Ramos (cell line): Measurements from ENCODE around the gene TRIM46.
"Not testable (repeated sequence)": the region's sequence is repeated elsewhere in the genome, so short reads cannot be mapped to it uniquely, and the experiment has no call there.

Experiments used
- in situ Hi-C: fragments of 300-500 bp; cut with MboI; formaldehyde crosslinking; loops from one replicate; pipeline ENCODE4 v1.14.3; 2022; ENCODE audit warnings: low sequenced_read_pairs; ENCODE audit not compliant: unreplicated experiment

TRIM46 gene

GRCh38 chr1:155200920-155201319 is 27.3 kb downstream of the TRIM46 start:
- in situ Hi-C loops = loop anchor here (10.0 kb wide), 1 partner anchor 394 kb away; no protein-coding TSS in a partner anchor

GRCh38 chr1:155202198-155202597 is 28.5 kb downstream of the TRIM46 start:
- in situ Hi-C loops = loop anchor here (10.0 kb wide), 1 partner anchor 393 kb away; no protein-coding TSS in a partner anchor

DNA sequence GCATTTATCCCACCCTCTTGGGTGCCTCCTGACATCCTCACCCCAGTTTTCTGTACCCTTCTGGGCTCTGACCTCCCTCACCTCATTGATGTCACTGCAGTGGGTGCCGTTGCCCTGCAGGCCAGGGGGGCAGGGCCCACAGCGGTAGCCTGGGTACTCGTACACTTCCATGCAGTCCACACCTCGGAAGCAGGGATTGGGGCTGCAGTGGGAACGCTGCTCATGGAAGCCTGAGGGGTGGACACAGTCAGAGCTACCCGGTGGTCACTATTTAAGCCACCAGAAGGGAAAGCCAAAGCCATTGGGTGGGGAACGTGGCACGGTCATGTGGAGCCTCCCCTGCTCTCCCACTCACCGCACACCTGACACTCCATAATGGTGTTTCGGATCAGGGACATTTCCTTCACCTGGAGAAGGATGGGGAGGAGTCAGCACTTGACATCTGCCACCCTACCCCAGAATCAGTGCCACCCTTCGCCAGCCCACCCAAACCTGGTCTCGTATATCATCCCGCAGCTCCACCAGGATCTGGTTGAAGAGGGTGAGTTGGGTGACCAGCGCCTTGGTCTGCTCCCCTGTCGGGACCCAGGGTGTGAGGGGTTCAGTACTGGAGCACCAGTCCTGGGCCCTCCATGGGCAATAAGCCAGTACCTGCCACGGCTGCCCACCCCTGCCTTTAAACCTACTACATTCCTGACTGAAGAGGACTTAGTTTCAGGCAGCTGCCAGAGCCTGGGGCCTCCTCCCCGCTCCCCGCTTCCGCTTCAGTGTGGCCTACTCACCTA is 29.3 kb downstream of the TRIM46 start:
- in situ Hi-C loops = loop anchor here (10.0 kb wide), 1 partner anchor 392 kb away; no protein-coding TSS in a partner anchor

GRCh38 chr1:155205035-155205434 is 31.4 kb downstream of the TRIM46 start:
- in situ Hi-C loops = loop anchor here (10.0 kb wide), 1 partner anchor 390 kb away; no protein-coding TSS in a partner anchor

DNA sequence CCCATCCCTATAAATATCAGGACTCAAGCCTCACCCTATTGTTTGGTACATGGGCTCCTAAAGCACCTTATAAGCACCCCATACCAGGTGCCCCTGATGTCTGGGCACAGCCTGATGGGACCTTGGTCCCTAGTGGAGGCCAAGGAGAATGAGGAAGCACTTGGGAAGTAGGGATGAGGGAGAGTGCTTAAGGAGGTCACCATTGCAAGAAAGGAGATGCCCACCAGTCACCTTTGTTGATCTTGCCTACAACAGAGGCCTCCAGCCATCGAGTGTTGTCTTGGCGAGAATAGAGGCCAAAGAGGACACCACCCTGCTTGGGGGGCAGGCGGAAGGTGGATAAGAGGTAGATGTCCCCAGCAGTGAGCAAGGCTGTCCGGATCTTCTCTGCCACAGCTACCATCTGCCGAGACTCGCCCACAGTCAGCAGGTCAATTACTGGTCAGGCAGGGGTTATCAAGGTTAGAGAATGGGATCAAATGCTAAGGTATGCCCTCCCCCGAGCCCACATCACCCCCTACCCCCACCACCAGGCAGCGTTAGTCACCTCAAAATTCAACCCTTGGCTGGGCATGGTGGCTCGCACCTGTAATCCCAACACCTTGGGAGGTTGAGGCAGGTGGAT is 32.4 kb downstream of the TRIM46 start:
- in situ Hi-C loops = loop anchor here (10.0 kb wide), 1 partner anchor 389 kb away; no protein-coding TSS in a partner anchor

DNA sequence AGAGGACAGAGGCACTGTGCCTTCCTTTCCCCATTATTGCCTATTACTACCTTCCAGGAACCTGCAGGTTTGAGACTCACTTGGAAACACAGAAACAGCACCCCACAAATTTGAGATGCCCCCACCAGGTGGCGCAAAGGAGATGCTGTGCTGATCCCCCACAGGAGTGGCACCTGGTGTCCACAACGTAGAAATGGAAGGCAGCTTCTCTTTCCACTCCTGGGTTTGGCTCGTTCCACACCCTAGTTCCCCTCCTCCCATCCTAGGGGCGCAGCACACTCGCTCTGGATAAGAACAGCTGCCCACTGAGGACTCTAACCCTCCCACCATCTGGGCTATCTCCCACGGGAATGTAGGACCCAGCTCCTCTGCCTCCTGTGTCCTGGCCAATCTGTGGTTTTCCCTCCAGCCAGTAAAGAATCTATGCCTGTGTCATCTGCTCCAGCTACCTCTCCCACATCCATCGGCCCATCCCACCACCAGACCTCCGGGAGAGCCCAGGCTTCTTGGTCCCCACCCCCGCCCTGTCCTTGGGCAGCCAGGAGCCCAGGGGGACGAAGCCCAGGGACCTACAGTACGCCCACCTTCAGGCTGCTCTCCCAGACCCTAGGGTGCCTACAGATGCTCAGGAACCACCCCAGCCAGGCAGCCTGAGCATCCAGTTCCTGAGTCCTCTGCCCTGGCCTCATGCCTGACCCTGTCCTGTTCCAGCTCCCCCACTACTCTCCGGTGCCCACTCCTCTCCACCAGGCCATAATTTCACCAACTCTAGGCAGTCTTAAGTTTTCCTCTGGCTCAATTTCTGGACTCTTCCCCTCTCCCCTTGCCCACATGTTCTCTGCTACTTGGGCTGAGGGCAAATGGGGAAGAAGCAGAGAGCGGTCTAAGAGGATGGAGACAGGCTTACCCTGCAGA is 33.5 kb downstream of the TRIM46 start:
- in situ Hi-C loops = loop anchor here (10.0 kb wide), 1 partner anchor 388 kb away; no protein-coding TSS in a partner anchor

DNA sequence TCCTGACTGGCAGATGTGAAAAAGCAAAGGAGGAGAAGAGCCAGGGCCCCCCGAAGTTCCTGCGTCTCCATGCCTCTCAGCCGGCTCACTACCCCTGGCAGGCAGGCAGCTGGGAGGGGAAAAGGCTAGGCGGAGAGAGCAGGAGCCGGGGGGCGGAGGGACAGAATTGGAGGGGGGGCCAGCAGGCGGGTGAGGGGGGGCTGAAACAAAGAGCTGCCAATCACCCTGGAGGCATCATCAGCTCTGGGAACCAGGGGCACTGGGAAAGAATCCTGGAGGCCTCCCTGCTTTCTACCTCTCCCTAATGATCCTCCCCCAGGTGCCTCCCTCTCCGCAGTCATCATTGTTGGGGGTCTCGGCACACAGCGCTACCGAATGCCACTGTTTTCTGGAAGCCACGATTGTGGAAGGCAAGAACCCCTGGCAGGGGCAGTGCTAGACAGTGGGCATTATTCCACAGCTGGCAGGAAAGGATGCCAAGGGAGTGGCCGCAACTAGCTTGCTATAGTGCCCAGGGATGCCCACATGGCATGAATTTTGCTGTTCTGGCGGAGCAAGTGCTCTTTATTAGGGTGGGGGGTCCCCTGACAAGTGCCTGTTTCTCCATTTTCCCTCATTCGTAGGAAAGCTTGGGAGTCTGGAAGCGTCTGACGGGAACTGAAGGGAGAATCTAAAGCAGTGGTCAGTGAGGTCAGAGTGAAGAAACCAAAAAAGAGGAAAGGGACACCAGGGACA is 34.3 kb downstream of the TRIM46 start, which contains the start of gene THBS3:
THBS3 (minus strand) TSS at position 92 of the 735 bp plus-strand sequence; CDS start at position 71, 21 bp downstream.
- in situ Hi-C loops = loop anchor here (10.0 kb wide), 1 partner anchor 387 kb away; no protein-coding TSS in a partner anchor

DNA sequence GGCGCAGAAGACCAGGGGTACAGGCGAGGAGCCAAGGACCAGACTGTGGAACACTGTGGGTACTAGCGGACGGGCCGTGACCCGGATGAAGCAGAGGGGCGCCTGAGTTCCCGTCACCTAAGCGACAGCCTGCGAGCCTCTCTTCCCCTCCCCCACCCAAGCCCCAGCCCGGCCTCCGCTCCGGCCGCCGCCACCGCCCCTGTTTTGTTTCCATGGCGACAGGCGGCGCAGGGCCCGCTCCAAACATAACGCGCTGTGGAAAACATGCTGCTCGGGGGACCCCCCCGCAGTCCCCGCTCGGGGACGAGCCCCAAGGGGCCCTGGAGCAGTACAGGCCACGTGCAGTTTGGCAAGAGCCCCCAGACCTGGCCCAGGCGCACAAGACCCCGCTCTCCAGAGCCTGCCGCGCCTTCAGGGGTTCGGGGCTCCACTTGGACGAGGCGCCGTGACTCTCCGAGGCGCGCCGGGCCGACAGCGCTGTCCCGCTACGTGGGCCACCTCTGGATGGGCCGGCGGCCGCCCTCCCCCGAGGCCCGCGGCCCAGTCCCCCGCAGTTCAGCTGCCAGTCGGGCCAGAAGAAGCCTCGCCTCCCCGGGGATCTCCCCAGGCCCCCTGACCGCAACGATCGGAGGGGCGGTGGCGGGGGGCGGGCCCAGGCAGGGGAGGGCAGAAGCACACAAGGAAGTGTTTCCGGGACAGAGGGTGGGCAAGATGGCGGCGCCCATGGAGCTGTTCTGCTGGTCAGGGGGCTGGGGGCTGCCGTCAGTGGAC is 35.1 kb downstream of the TRIM46 start, which contains the start of gene MTX1:
MTX1 (plus strand) TSS at position 155 of the 771 bp plus-strand sequence; CDS start at position 265, 110 bp downstream.
- in situ Hi-C loops = loop anchor here (10.0 kb wide), 1 partner anchor 386 kb away; no protein-coding TSS in a partner anchor

GRCh38 chr1:155209312-155209721 is 35.7 kb downstream of the TRIM46 start:
- in situ Hi-C loops = loop anchor here (10.0 kb wide), 1 partner anchor 385 kb away; no protein-coding TSS in a partner anchor

- in situ Hi-C loops = no loop called here
Measured at GRCh38 chr1:155210314-155211104, 36.9 kb downstream of the TRIM46 start.

DNA sequence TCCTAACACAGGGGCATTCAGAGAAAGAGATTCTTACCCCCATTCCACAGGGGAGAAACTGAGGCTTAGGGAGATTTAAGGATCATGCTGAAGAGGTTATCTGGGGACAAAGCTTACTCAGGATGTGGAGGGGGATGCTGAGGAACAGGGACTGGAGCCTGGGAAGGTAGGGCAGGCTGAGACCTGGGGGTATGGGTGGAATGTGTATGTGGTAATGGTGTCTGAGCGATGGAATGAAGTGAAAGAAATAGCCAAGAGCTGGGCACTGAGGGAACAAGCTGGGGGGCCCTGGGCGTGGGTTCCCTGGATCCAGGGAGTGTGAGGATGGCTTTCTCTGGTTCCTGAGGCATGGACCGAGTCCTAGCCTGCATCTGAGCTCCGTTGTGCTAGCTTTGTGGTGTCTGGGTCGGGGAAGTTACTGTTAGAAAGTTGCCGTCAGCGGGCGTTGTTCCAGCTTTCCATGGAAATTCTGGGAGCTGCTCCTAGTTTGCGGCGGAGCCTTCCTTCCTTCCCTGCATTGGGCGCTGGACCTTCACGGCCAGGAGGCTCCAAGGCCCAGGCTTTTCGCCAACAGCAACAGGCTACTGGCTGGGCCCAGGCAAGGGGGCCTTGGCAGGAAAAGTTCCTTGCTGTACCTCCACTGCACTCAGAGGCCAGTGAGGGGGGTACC is 37.9 kb downstream of the TRIM46 start:
- in situ Hi-C loops = not testable (repeated sequence)

DNA sequence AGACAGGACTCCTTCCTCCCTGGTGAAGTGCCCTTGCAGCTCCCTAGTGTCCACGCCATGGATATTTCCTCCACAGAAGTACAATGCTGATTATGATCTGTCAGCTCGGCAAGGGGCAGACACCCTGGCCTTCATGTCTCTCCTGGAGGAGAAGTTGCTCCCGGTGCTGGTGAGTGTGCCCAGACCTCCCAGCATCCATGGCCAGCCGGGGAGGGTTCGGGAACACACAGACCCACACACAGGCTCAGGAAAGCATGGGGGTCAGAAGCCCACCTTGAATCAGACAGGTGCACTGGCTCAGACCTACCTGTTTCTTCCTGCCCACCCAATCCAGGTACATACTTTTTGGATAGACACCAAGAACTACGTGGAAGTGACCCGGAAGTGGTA is 38.4 kb downstream of the TRIM46 start:
- in situ Hi-C loops = not testable (repeated sequence)

GRCh38 chr1:155214702-155215101 is 41.1 kb downstream of the TRIM46 start:
- in situ Hi-C loops = not testable (repeated sequence)

GRCh38 chr1:155218854-155219591 is 45.4 kb downstream of the TRIM46 start:
- in situ Hi-C loops = no loop called here

- in situ Hi-C loops = no loop called here
Measured at GRCh38 chr1:155219592-155220031, 46.0 kb downstream of the TRIM46 start.

DNA sequence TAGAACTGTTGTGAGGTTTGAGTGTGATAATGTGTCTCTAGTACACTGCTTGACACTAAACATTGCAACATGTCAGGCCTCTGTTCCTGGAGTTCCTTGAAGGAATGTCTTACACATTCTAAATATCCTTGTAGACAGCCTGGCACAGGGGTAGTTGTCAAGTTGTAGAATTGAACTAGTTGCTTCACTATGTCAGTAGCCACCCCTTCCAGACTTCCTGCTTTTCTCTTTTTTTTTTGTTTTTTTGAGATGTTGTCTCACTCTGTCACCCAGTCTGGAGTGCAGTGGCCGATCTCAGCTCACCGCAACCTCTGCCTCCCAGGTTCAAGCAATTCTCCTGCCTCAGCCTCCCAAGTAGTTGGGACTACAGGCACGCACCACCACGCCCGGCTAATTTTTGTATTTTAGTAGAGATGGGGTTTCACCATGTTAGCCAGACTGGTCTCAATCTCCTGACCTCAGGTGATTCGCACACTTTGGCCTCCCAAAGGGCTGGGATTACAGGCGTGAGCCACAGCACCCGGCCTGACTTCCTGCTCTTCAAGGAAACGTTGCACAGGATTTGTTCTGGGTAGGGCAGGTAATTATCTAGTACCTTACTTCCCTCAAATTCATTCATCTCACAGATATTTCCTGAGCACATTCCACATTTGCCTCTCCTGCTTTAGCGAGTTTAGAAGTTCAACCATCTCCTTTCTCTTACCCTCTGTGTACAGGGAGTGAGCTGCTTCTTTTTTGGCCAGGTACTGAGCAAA is 46.7 kb downstream of the TRIM46 start:
- in situ Hi-C loops = not testable (repeated sequence)
